K562 (cell line): Measurements from ENCODE around the gene CYB5R4. TPM values are rescaled to one million over a fixed set of nuclear protein-coding genes. Genes with fewer than 3 reads are reported as not detected.

Source experiments
- ATAC-seq: fragments of 200-7000 bp; cut with Tn5 transposase; 3 replicates; pipeline ENCODE4 v1.9.1; 2020; ENCODE audit warnings: moderate library complexity
- BruUV-seq: library from RNA; stranded (reverse); fragments of 400-500 nt; replicated peaks from 2 replicates; lab custom pipeline; 2021; lab: Mats Ljungman, UMichigan
- CTCF ChIA-PET: fragments of 300-600 bp; formaldehyde crosslinking; extraction: SDS; loops from one replicate; lab custom pipeline; 2021; ENCODE audit warnings: low intra/inter-chr PET ratio; lab: Yijun Ruan, JAX
- POLR2A ChIA-PET: fragments of 300-600, 350-650 bp; sonication (Branson Sonifier 250); formaldehyde crosslinking; extraction: SDS; loops from one replicate; lab custom pipeline; 2021; ENCODE audit warnings: antibody characterized with exemption, inconsistent platforms; lab: Yijun Ruan, JAX
- DNase-seq, 4 experiments: peaks; one replicate each; pipeline versions ENCODE4 v3.0.0 to v3.0.0-alpha.2; 2011 to 2018; ENCODE audit warnings: low spot score in 3 of 4, mixed read lengths in 3 of 4; ENCODE audit errors: extremely low read depth in 1 of 4
- FAIRE-seq: peaks from 2 replicates; lab custom pipeline; 2011; peaks lifted over from hg19 to GRCh38; lab: Jason Lieb, UNC
- H2AFZ ChIP-seq: 2 replicates; pipeline ENCODE4 v1.6.0; 2011; ENCODE audit warnings: low read depth, low read length, control low read depth, inconsistent platforms
- H3K27ac ChIP-seq: fragments of 200-600 bp; 3 replicates; pipeline ENCODE4 v1.8.0; 2011; ENCODE audit warnings: low read depth, mild to moderate bottlenecking, control low read depth, inconsistent platforms, low read length, moderate library complexity, mixed read lengths; ENCODE audit errors: extremely low read depth
- H3K27me3 ChIP-seq, 2 experiments: fragments of 300-600 bp in 1 of 2; 2 replicates in 1 of 2; 3 replicates in 1 of 2; pipeline versions ENCODE4 v1.6.0 to v1.8.0; 2011; ENCODE audit warnings: inconsistent platforms in 2 of 2, low read length in 2 of 2, mild to moderate bottlenecking in 1 of 2, mixed read lengths in 1 of 2, moderate library complexity in 1 of 2; ENCODE audit not compliant: control insufficient read depth in 2 of 2, insufficient read depth in 2 of 2
- H3K36me3 ChIP-seq: fragments of 300-600 bp; 3 replicates; pipeline ENCODE4 v1.8.0; 2011; ENCODE audit warnings: mild to moderate bottlenecking, low read length, inconsistent platforms; ENCODE audit not compliant: control insufficient read depth, insufficient read depth
- H3K4me1 ChIP-seq, 2 experiments: fragments of 200-600 bp in 1 of 2; replicated peaks in 1 of 2; 2 replicates in 1 of 2; 3 replicates in 1 of 2; pipeline versions ENCODE4 v1.5.1 to v1.8.0; 2011; ENCODE audit warnings: inconsistent platforms in 2 of 2, low read length in 2 of 2, mild to moderate bottlenecking in 1 of 2, mixed read lengths in 1 of 2, moderate library complexity in 1 of 2; ENCODE audit not compliant: control insufficient read depth in 2 of 2, insufficient read depth in 2 of 2
- H3K4me2 ChIP-seq: 2 replicates; pipeline ENCODE4 v1.6.1; 2011; ENCODE audit warnings: low read length, control low read depth, inconsistent platforms, mixed read lengths; ENCODE audit not compliant: insufficient read depth
- H3K4me3 ChIP-seq: fragments of 200-600 bp; sonication (generic), shearing (Covaris generic); 2 replicates; pipeline ENCODE4 v1.5.1; 2016; ENCODE audit warnings: control low read depth, inconsistent platforms
- H3K79me2 ChIP-seq: fragments of 200-600 bp; 3 replicates; pipeline ENCODE4 v1.8.0; 2011; ENCODE audit warnings: low read length, inconsistent platforms; ENCODE audit not compliant: control insufficient read depth, insufficient read depth
- H3K9ac ChIP-seq, 2 experiments: 2 replicates each; pipeline versions ENCODE4 v1.6.0 to v1.6.1; 2011; ENCODE audit warnings: low read depth in 2 of 2, low read length in 2 of 2, control low read depth in 1 of 2, inconsistent platforms in 1 of 2, mild to moderate bottlenecking in 1 of 2, mixed read lengths in 1 of 2; ENCODE audit not compliant: insufficient read depth in 1 of 2
- H3K9me1 ChIP-seq: one replicate; pipeline ENCODE4 v1.6.0; 2011; ENCODE audit warnings: inconsistent platforms, mild to moderate bottlenecking, low read length, moderate library complexity; ENCODE audit not compliant: control insufficient read depth, insufficient read depth
- H3K9me3 ChIP-seq: replicated peaks from 2 replicates; pipeline ENCODE4 v1.5.1; 2011; ENCODE audit warnings: low read depth, low read length, inconsistent platforms; ENCODE audit not compliant: control insufficient read depth, insufficient read depth
- H4K20me1 ChIP-seq: replicated peaks from 2 replicates; pipeline ENCODE4 v1.6.1; 2011; ENCODE audit warnings: low read length, inconsistent platforms, mixed read lengths; ENCODE audit not compliant: control insufficient read depth, insufficient read depth
- ARID3A ChIP-seq: IDR thresholded peaks from 2 replicates; pipeline ENCODE4 v1.6.1; 2012; ENCODE audit warnings: low read depth, low read length, improper control_type of control experiment, borderline replicate concordance
- ARNT ChIP-seq, 2 experiments: fragments of 450-650 bp; IDR thresholded peaks; 2 replicates each; pipeline ENCODE4 v1.6.1; 2016; ENCODE audit warnings: mild to moderate bottlenecking in 1 of 2
- DEAF1 ChIP-seq: fragments of 450-650 bp; formaldehyde crosslinking; IDR thresholded peaks from 2 replicates; pipeline ENCODE4 v1.4.0; 2020; ENCODE audit warnings: mild to moderate bottlenecking, moderate library complexity
- GATA2 ChIP-seq: sonication (generic); formaldehyde crosslinking; IDR thresholded peaks from 2 replicates; pipeline ENCODE4 v1.4.0; 2020; ENCODE audit warnings: mild to moderate bottlenecking, missing genetic modification reagents
- GATAD2A ChIP-seq: fragments of 450-650 bp; IDR thresholded peaks from 2 replicates; pipeline ENCODE4 v1.6.1; 2017
- MBD1 ChIP-seq: fragments of 250-450 bp; sonication (Bioruptor Pico); IDR thresholded peaks from 2 replicates; pipeline ENCODE4 v1.8.0; 2022; ENCODE audit warnings: inconsistent platforms
- MEIS2 ChIP-seq: fragments of 450-650 bp; IDR thresholded peaks from 2 replicates; pipeline ENCODE4 v1.6.1; 2014; ENCODE audit warnings: mild to moderate bottlenecking; ENCODE audit not compliant: partially characterized antibody
- NFIC ChIP-seq: fragments of 450-650 bp; IDR thresholded peaks from 2 replicates; pipeline ENCODE4 v1.6.1; 2017; ENCODE audit warnings: mild to moderate bottlenecking, inconsistent platforms
- TRIM24 ChIP-seq, 2 experiments: fragments of 450-650 bp; IDR thresholded peaks; 2 replicates each; pipeline ENCODE4 v1.6.1; 2016
- ZNF551 ChIP-seq: fragments of 250-450 bp; sonication (Bioruptor Pico); IDR thresholded peaks from 2 replicates; pipeline ENCODE4 v1.5.0; 2021; ENCODE audit warnings: mild to moderate bottlenecking, moderate library complexity
- WGBS: fragments of 100-300 bp; shearing (Covaris generic); methylation state at CpG from one replicate; pipeline ENCODE4 v1.1.6; 2016; ENCODE audit warnings: low coverage, mixed read lengths; ENCODE audit not compliant: insufficient coverage; ENCODE audit errors: missing lambda C conversion rate; 5-methylcytosine and 5-hydroxymethylcytosine counted together
- in situ Hi-C: fragments of 300-500 bp; cut with MboI; formaldehyde crosslinking; loops from 4 replicates; pipeline ENCODE4 v1.15.0; 2018; ENCODE audit warnings: inconsistent platforms, mixed read lengths
- intact Hi-C: fragments of 100-400 bp; cut with micrococcal nuclease; formaldehyde crosslinking; loops from 2 replicates; pipeline ENCODE4 v1.14.2; 2022
- polyA plus RNA-seq, 8 experiments: library from polyadenylated mRNA; depleted of rRNA in 4 of 8; stranded (reverse) in 5 of 8; unstranded in 3 of 8; fragments of >200 nt; fragmentation: Nextera tagmentation in 2 of 8; fragmentation: Illumina TruSeq in 1 of 8; extraction: Ambion mirVana in 2 of 8; extraction: Trizol in 1 of 8; gene quantifications; 2 replicates each; pipeline versions ENCODE4 v1.2.1 to v1.2.3, GENCODE V29; 2011 to 2014; ENCODE audit warnings: inconsistent platforms in 1 of 8, missing spikeins in 1 of 8
- total RNA-seq, 7 experiments: library from RNA; depleted of rRNA in 6 of 7; stranded (reverse); fragments of >200 nt in 6 of 7; fragmentation: Illumina TruSeq in 2 of 7; extraction: Trizol in 2 of 7; gene quantifications; 2 replicates each; pipeline versions ENCODE4 v1.2.1 to v1.2.3, GENCODE V29; 2011 to 2021; ENCODE audit warnings: low replicate concordance in 1 of 7

CYB5R4 gene
- total and polyA plus RNA-seq, 9 of the 15 experiments (the other 6 are each of a cell fraction or from before 2014, with no cell fraction given) = 5.9 to 23.1 (median 19.0) TPM

- in situ Hi-C loops = loop anchor here (25.0 kb wide), 1 partner anchor 879 kb away; the partner anchor contains the start of gene TBX18
- intact Hi-C loops = loop anchor here (5.0 to 10.0 kb wide), 2 partner anchors 89 to 532 kb away; no protein-coding TSS in a partner anchor
- Histone ChIP-seq H2AFZ (no peak overlapping the region), H3K4me2 (no peak overlapping the region), H3K4me3 (no peak overlapping the region), H3K9me1 (no peaks in the 10 kb centered on the region), H3K9ac (no peak overlapping the region), H3K36me3 (no peaks in the 10 kb centered on the region), H3K27ac (no peak overlapping the region), H3K4me1 (no peaks in the 10 kb centered on the region), H3K27me3 (no peaks in the 10 kb centered on the region), H3K79me2 (peaks cover 24% of the 10 kb centered on the region), H3K9me3 (no peaks in the 10 kb centered on the region), H4K20me1 (no peaks in the 10 kb centered on the region)
- CTCF ChIA-PET = no interaction called here
- BruUV-seq = no TSS peak
- TF ChIP-seq NFIC = peak; percentile 72
- TF ChIP-seq ZNF551 (CRISPR knock-in tag) = no peak
- POLR2A ChIA-PET = no interaction called here
- no peak for DNase-seq
- WGBS = 34% methylated on average over 2 of the region's 2 CpGs
- FAIRE-seq = no peak
- no peak for ATAC-seq
These were observed 23.8 kb downstream of the CYB5R4 start for GRCh38 chr6:83883240-83883639.

GRCh38 chr6:83884523-83884922, 25.0 kb downstream of the CYB5R4 start:
- no TSS peak for BruUV-seq
- Histone ChIP-seq H3K27ac (no peak overlapping the region), H3K9me3 (no peaks in the 10 kb centered on the region), H3K9me1 (no peaks in the 10 kb centered on the region), H4K20me1 (no peaks in the 10 kb centered on the region), H3K9ac (no peak overlapping the region), H3K36me3 (no peaks in the 10 kb centered on the region), H2AFZ (no peak overlapping the region), H3K4me2 (no peak overlapping the region), H3K79me2 (peaks cover 20% of the 10 kb centered on the region), H3K4me1 (no peaks in the 10 kb centered on the region), H3K4me3 (no peak overlapping the region), H3K27me3 (no peaks in the 10 kb centered on the region)
- DNase-seq (peak; percentile 38 to 75 (median 50)), FAIRE-seq (peak; percentile 90), ATAC-seq (peak; percentile 90)
- in situ Hi-C loops = loop anchor here (25.0 kb wide), 1 partner anchor 878 kb away; the partner anchor contains the start of gene TBX18
- POLR2A ChIA-PET = no interaction called here
- CTCF ChIA-PET = interaction anchor here (0.7 to 2.5 kb wide), 5 partner anchors 312 to 538 kb away, joined by 3 to 45 read pairs (median 3); no protein-coding TSS in a partner anchor
- intact Hi-C loops = loop anchor here (1.0 to 10.0 kb wide), 3 partner anchors 88 to 530 kb away; no protein-coding TSS in a partner anchor
- WGBS = 5% methylated on average over 4 of the region's 4 CpGs
- peak; percentile 97 for TF ChIP-seq DEAF1
- TF ChIP-seq TRIM24 (IDR thresholded peaks at IDR 0.05) = peak in 1 of 2 experiments; percentile 55; a peak in 1 of 4 replicates
- TF ChIP-seq ARID3A = peak; percentile 95
- peak; percentile 79; the same call in 1 of the 2 replicates for TF ChIP-seq MBD1
- peak in 1 of 2 experiments; percentile 49; a peak in 1 of 4 replicates for TF ChIP-seq ARNT (IDR thresholded peaks at IDR 0.05)
- 0 out of 2 replicates have a peak, but pooled peaks have one; percentile 38 for TF ChIP-seq GATA2 (CRISPR knock-in tag)
- TF ChIP-seq GATAD2A = no peak
- peak; percentile 70 for TF ChIP-seq MEIS2
